Measurements from ENCODE around the gene KLHL36. TPM values are rescaled to one million over a fixed set of nuclear protein-coding genes. Genes with fewer than 3 reads are reported as not detected.

Gene KLHL36
- total and polyA plus RNA-seq, 12 donors = 14.7 to 77.9 (median 55.3) TPM

- peaks cover 0 to 13% (median 0%) of the 10 kb centered on the region in 11 donors for H3K9me3 ChIP-seq
- intact Hi-C loops (cut with DNase I) = loop anchor here in 1 of 10 donors (10.0 kb wide), 1 partner anchor 325 kb away; no protein-coding TSS in a partner anchor
- DNase-seq = no peak
- H3K36me3 ChIP-seq = peaks cover 0 to 50% (median 0%) of the 10 kb centered on the region in 9 donors
- peak overlapping the region in 1 of 10 donors; percentile 93 for H3K27ac ChIP-seq
- ATAC-seq = no peak
- peaks cover 0 to 7% (median 0%) of the 10 kb centered on the region in 7 donors for H3K27me3 ChIP-seq
- TF ChIP-seq CTCF (IDR thresholded peaks at IDR 0.05) = no peak
- 80 to 94% methylated on average over 6 of the region's 6 CpGs for WGBS, 2 donors
- peaks cover 0 to 92% (median 7%) of the 10 kb centered on the region in 9 donors for H3K4me1 ChIP-seq
- H3K4me3 ChIP-seq = no peak overlapping the region
Observed at GRCh38 chr16:84609563-84610177, 38.6 kb upstream of the KLHL36 start.

GRCh38 chr16:84610376-84610775 is 37.9 kb upstream of the KLHL36 start:
- DNase-seq = no peak
- Histone ChIP-seq H3K36me3 (peaks cover 0 to 57% (median 0%) of the 10 kb centered on the region in 9 donors), H3K27ac (peak overlapping the region in 1 of 10 donors; percentile 93), H3K27me3 (peaks cover 0 to 9% (median 0%) of the 10 kb centered on the region in 7 donors), H3K4me3 (no peak overlapping the region), H3K4me1 (peaks cover 0 to 92% (median 7%) of the 10 kb centered on the region in 9 donors), H3K9me3 (peaks cover 0 to 12% (median 0%) of the 10 kb centered on the region in 11 donors)
- intact Hi-C loops (cut with DNase I) = loop anchor here in 1 of 10 donors (10.0 kb wide), 1 partner anchor 326 kb away; no protein-coding TSS in a partner anchor
- no peak for ATAC-seq
- TF ChIP-seq CTCF (IDR thresholded peaks at IDR 0.05) = no peak
- 91 to 94% methylated on average over 1 of the region's 1 CpG for WGBS, 2 donors

GRCh38 chr16:84611041-84611440 is 37.3 kb upstream of the KLHL36 start:
- 43 to 46% methylated on average over 4 of the region's 4 CpGs for WGBS, 2 donors
- no peak overlapping the region for H3K4me3 ChIP-seq
- H3K27ac ChIP-seq = peak overlapping the region in 1 of 10 donors; percentile 93
- no peak for TF ChIP-seq CTCF (IDR thresholded peaks at IDR 0.05)
- peaks cover 0 to 8% (median 0%) of the 10 kb centered on the region in 11 donors for H3K9me3 ChIP-seq
- peaks cover 0 to 57% (median 0%) of the 10 kb centered on the region in 9 donors for H3K36me3 ChIP-seq
- H3K27me3 ChIP-seq = peaks cover 0 to 11% (median 0%) of the 10 kb centered on the region in 7 donors
- H3K4me1 ChIP-seq = peaks cover 0 to 93% (median 7%) of the 10 kb centered on the region in 9 donors
- no peak for DNase-seq
- intact Hi-C loops (cut with DNase I) = loop anchor here in 1 of 10 donors (10.0 kb wide), 1 partner anchor 326 kb away; no protein-coding TSS in a partner anchor
- no peak for ATAC-seq

GRCh38 chr16:84612686-84613085 is 35.6 kb upstream of the KLHL36 start:
- Histone ChIP-seq H3K27ac (no peak overlapping the region), H3K4me3 (no peak overlapping the region), H3K27me3 (peaks cover 0 to 16% (median 0%) of the 10 kb centered on the region in 7 donors), H3K36me3 (peaks cover 0 to 48% (median 0%) of the 10 kb centered on the region in 9 donors), H3K9me3 (peaks cover 0 to 8% (median 0%) of the 10 kb centered on the region in 11 donors), H3K4me1 (peaks cover 3 to 93% (median 19%) of the 10 kb centered on the region in 9 donors)
- no peak for ATAC-seq
- no peak for DNase-seq
- no peak for TF ChIP-seq CTCF (IDR thresholded peaks at IDR 0.05)
- 97% methylated on average over 7 of the region's 7 CpGs for WGBS, 2 donors
- intact Hi-C loops (cut with DNase I) = loop anchor here in 1 of 10 donors (10.0 kb wide), 1 partner anchor 328 kb away; no protein-coding TSS in a partner anchor
